B cell (primary cell): Measurements from ENCODE around the gene NCLN.

ENCODE experiments used
- CTCF ChIP-seq: fragments of 200-600 bp; IDR thresholded peaks from one replicate; pipeline ENCODE4 v1.8.0; 2022; ENCODE audit warnings: antibody characterized with exemption, mild to moderate bottlenecking
- EZH2 ChIP-seq: IDR thresholded peaks from 2 replicates; pipeline ENCODE4 v1.6.1; 2012; ENCODE audit warnings: borderline replicate concordance, low read depth, mild to moderate bottlenecking, moderate library complexity, low read length; ENCODE audit not compliant: insufficient read depth, poor library complexity, severe bottlenecking

- no peak for TF ChIP-seq CTCF
- TF ChIP-seq EZH2: no peak
Observed at GRCh38 chr19:3234800-3235199, 49.1 kb downstream of the NCLN start.
